ENCODE data around the gene BBS9. TPM values are rescaled to one million over a fixed set of nuclear protein-coding genes. Genes with fewer than 3 reads are reported as not detected.

BBS9 gene
- polyA plus RNA-seq, 1 experiment: 6.5 TPM

DNA sequence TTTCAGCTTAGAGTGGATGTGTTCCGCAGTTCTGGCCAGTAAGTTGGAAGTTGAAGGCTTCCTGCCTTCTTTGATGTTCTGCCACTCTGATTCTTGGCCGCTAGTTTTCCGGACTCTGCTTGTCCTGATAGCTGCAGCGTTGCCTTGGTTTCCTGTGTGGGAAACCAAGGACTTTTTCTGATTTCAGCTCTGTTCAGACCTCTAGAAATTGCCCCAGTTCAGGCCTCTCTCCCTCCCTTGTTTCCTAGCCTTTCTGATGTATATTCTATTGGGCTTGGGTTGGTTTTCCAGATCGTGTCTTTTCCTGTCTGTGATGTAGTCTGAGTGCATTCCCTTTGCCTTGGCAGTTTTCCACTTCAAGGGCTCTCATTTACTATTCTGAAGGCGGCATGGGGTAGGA, 318.7 kb downstream of the BBS9 start:
- TF ChIP-seq, protein P1, sequence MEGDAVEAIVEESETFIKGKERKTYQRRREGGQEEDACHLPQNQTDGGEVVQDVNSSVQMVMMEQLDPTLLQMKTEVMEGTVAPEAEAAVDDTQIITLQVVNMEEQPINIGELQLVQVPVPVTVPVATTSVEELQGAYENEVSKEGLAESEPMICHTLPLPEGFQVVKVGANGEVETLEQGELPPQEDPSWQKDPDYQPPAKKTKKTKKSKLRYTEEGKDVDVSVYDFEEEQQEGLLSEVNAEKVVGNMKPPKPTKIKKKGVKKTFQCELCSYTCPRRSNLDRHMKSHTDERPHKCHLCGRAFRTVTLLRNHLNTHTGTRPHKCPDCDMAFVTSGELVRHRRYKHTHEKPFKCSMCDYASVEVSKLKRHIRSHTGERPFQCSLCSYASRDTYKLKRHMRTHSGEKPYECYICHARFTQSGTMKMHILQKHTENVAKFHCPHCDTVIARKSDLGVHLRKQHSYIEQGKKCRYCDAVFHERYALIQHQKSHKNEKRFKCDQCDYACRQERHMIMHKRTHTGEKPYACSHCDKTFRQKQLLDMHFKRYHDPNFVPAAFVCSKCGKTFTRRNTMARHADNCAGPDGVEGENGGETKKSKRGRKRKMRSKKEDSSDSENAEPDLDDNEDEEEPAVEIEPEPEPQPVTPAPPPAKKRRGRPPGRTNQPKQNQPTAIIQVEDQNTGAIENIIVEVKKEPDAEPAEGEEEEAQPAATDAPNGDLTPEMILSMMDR (IDR thresholded peaks at IDR 0.05; ENCODE audit: insufficient read depth, low read depth, low read length): no peak
- ChIA-PET CTCF (interaction anchor here (0.7 to 1.2 kb wide), 3 partner anchors 9 to 291 kb away, joined by 3 to 4 read pairs (median 3); no protein-coding TSS in a partner anchor), POLR2A (no interaction called here)
- no peak for DNase-seq (ENCODE audit: low read depth)
- Histone ChIP-seq H3K27me3 (ENCODE audit: control insufficient read depth, insufficient read depth, low read length) (no peaks in the 10 kb centered on the region), H3K4me3 (ENCODE audit: low read depth, low read length) (no peak overlapping the region), H3K36me3 (ENCODE audit: control insufficient read depth, insufficient read depth, low read length) (no peaks in the 10 kb centered on the region)

DNA sequence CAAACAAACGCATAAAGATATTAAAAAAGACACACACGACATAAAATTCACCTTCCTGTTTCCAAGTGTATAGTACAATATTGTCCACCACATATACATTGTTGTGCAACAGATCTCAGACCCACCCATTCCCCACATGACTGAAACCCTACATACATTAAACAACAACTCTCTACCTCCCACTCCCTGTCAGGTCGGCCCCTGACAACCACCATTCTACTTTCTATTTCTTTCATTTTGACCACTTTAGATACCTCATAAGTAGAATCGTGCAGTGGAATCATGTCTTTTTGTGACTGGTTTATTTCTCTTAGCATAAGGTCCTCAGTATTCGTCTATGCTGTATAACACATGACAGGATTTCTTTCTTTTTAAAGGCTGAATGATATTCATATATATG, 320.5 kb downstream of the BBS9 start:
- TF ChIP-seq, protein P1 (IDR thresholded peaks at IDR 0.05; ENCODE audit: insufficient read depth, low read depth, low read length): no peak
- DNase-seq (ENCODE audit: low read depth): no peak
- Histone ChIP-seq H3K4me3 (ENCODE audit: low read depth, low read length) (no peak overlapping the region), H3K36me3 (ENCODE audit: control insufficient read depth, insufficient read depth, low read length) (no peaks in the 10 kb centered on the region), H3K27me3 (ENCODE audit: control insufficient read depth, insufficient read depth, low read length) (no peaks in the 10 kb centered on the region)
- CTCF ChIA-PET: no interaction called here
- POLR2A ChIA-PET: no interaction called here

DNA sequence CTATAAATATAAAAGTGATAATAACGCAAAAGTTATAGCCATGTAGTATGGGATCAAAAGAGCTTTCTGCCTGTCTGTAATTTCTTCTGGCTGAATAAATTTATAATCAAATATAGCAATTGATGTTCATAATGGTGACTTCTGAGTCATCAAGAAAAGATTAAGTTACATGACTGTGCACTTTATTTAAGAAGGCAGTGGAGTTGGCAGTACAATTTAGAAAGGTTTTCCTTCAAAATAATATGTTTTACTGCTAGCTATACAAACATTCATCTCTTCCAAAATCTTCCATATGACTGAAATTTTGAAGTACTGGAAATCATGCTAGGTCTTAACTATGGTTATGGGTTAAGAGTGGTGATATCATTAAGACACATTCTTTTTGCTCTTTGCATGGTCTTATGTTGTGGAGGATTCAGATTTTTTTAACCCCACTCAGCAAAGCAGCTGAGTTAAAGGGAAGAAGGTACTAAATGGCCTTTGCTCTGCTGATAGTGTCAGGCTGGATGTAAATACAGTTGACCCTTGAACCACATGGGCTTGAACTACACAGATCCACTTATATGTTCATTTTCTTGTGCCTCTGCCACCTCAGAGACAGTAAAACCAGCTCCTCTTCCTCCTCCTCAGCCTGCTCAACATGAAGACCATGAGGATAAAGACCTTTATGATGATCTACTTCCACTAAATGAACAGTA, 323.6 kb downstream of the BBS9 start:
- ChIA-PET POLR2A (no interaction called here), CTCF (no interaction called here)
- DNase-seq (ENCODE audit: low read depth): no peak
- Histone ChIP-seq H3K27me3 (ENCODE audit: control insufficient read depth, insufficient read depth, low read length) (no peaks in the 10 kb centered on the region), H3K36me3 (ENCODE audit: control insufficient read depth, insufficient read depth, low read length) (no peaks in the 10 kb centered on the region), H3K4me3 (ENCODE audit: low read depth, low read length) (no peak overlapping the region)
- TF ChIP-seq, protein P1 (IDR thresholded peaks at IDR 0.05; ENCODE audit: insufficient read depth, low read depth, low read length): no peak

DNA sequence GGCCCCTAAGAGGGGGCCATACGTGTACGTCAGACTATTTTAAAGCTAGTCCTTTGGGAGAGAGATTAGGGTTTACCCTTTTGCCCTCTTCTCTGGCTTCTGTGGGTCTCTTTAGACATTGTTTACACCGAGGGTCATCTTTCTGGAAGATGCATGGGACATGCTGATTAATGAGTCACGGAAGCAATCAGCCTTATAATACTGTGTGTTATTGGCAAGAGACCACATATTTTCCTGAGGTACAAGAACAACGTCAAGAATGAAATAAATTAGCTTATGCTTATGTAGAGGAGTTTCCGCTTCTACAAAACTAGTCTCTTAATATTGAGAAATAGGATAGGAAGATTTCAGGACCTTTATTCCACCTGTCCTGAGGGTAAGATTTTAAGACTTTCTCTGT, 327.7 kb downstream of the BBS9 start:
- DNase-seq (ENCODE audit: low read depth): no peak
- Histone ChIP-seq H3K36me3 (ENCODE audit: control insufficient read depth, insufficient read depth, low read length) (no peaks in the 10 kb centered on the region), H3K4me3 (ENCODE audit: low read depth, low read length) (no peak overlapping the region), H3K27me3 (ENCODE audit: control insufficient read depth, insufficient read depth, low read length) (no peaks in the 10 kb centered on the region)
- CTCF ChIA-PET: interaction anchor here (1.8 kb wide), 1 partner anchor 439 kb away, joined by 5 read pairs; no protein-coding TSS in a partner anchor
- POLR2A ChIA-PET: no interaction called here
- TF ChIP-seq, protein P1 (IDR thresholded peaks at IDR 0.05; ENCODE audit: insufficient read depth, low read depth, low read length): no peak

DNA sequence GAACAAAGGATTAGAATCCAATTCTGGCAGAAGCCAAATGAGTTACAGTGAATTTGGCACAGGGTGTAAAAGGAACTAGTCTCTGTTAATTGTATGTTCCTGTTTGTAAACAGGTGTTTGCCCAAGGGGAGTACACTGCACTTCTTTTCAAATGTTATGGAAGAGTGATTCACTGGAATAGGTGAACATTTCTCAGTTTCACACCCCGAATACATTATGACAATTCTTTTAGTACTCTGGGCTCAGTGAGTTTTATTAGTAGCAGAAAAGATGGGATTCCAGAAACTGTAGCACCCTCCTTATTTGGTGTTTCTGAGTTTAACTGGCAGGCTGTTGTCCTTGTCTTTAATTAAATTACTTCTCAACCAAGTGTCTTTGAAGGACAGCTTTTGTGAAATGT, 329.2 kb downstream of the BBS9 start:
- Histone ChIP-seq H3K36me3 (ENCODE audit: control insufficient read depth, insufficient read depth, low read length) (no peaks in the 10 kb centered on the region), H3K27me3 (ENCODE audit: control insufficient read depth, insufficient read depth, low read length) (no peaks in the 10 kb centered on the region), H3K4me3 (ENCODE audit: low read depth, low read length) (no peak overlapping the region)
- POLR2A ChIA-PET: no interaction called here
- TF ChIP-seq, protein P1 (IDR thresholded peaks at IDR 0.05; ENCODE audit: insufficient read depth, low read depth, low read length): no peak
- CTCF ChIA-PET: interaction anchor here (0.6 to 2.3 kb wide), 24 partner anchors 11 to 515 kb away, joined by 3 to 20 read pairs (median 4); no protein-coding TSS in a partner anchor
- DNase-seq (ENCODE audit: low read depth): no peak

Data from BJ (cell line).